GM12891 (cell line): ENCODE measurements around the gene AGPAT4.
"Not testable (repeated sequence)": the region's sequence is repeated elsewhere in the genome, so short reads cannot be mapped to it uniquely, and the experiment has no call there.

ENCODE experiments used
- PAX5 ChIP-seq: IDR thresholded peaks from 2 replicates; pipeline ENCODE4 v1.6.1; 2011; ENCODE audit warnings: low read length, moderate library complexity, mild to moderate bottlenecking; ENCODE audit not compliant: insufficient read depth, severe bottlenecking
- POLR2A ChIP-seq: IDR thresholded peaks from 2 replicates; pipeline ENCODE4 v1.6.1; 2011; ENCODE audit warnings: low read depth, low read length, control low read depth
- POLR2AphosphoS5 ChIP-seq: IDR thresholded peaks from 2 replicates; pipeline ENCODE4 v1.6.1; 2011; ENCODE audit warnings: low read depth, low read length, control low read depth
- POU2F2 ChIP-seq: IDR thresholded peaks from 2 replicates; pipeline ENCODE4 v1.6.1; 2011; ENCODE audit warnings: low read depth, mild to moderate bottlenecking, control low read depth, low read length, moderate library complexity
- SPI1 ChIP-seq: IDR thresholded peaks from 2 replicates; pipeline ENCODE4 v1.6.1; 2011; ENCODE audit warnings: low read depth, low read length, control low read depth
- TAF1 ChIP-seq: IDR thresholded peaks from 2 replicates; pipeline ENCODE4 v1.6.1; 2011; ENCODE audit warnings: low read depth, low read length, control low read depth

DNA sequence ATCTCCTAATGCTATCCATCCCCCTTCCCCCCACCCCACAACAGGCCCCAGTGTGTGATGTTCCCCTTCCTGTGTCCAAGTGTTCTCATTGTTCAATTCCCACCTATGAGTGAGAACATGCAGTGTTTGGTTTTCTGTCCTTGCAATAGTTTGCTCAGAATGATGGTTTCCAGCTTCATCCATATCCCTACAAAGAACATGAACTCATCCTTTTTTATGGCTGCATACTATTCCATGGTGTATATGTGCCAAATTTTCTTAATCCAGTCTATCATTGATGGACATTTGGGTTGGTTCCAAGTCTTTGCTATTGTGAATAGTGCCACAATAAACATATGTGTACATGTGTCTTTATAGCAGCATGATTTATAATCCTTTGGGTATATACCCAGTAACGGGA, 101.1 kb downstream of the AGPAT4 start:
- not testable (repeated sequence) for TF ChIP-seq POLR2AphosphoS5, POLR2A, TAF1, PAX5, SPI1, POU2F2
